HCT116 (cell line): ENCODE measurements around the gene ASMTL. TPM values are rescaled to one million over a fixed set of nuclear protein-coding genes. Genes with fewer than 3 reads are reported as not detected.

Experiments
- ATAC-seq: fragments of 200-7000 bp; cut with Tn5 transposase; 2 replicates; pipeline ENCODE4 v1.9.1; 2020; ENCODE audit warnings: mild to moderate bottlenecking, moderate library complexity
- BruUV-seq: library from RNA; stranded (reverse); fragments of 400-500 nt; replicated peaks from 2 replicates; lab custom pipeline; 2021; lab: Mats Ljungman, UMichigan
- CTCF ChIA-PET: fragments of 300-600 bp; sonication (Branson Sonifier 250); formaldehyde crosslinking; loops from one replicate; lab custom pipeline; 2021; ENCODE audit warnings: antibody characterized with exemption; lab: Charles Lee
- POLR2A ChIA-PET: fragments of 300-600, 350-600 bp; sonication (Branson Sonifier 250); formaldehyde crosslinking; loops from one replicate; lab custom pipeline; 2021; ENCODE audit warnings: antibody characterized with exemption; lab: Charles Lee
- RAD21 ChIA-PET, 2 experiments: fragments of 300-600 bp; sonication (Branson Sonifier 250); formaldehyde crosslinking; loops; one replicate each; lab custom pipeline; 2023; ENCODE audit warnings: low total read pairs in 2 of 2; ENCODE audit not compliant: uncharacterized antibody in 2 of 2, unreplicated experiment in 2 of 2, low non-redundant PET in 1 of 2; lab: Charles Lee
- DNase-seq: peaks from one replicate; pipeline ENCODE4 v3.0.0-alpha.2; 2010; ENCODE audit warnings: low read depth, low spot score
- H2AFZ ChIP-seq: fragments of 200-600 bp; shearing (Covaris generic), sonication (generic); 2 replicates; pipeline ENCODE4 v1.6.1; 2017; ENCODE audit warnings: low read depth, mixed run types, mixed read lengths, antibody characterized with exemption, low read length; ENCODE audit not compliant: poor library complexity, severe bottlenecking
- H3K27ac ChIP-seq: 2 replicates; pipeline ENCODE4 v1.5.1; 2012; ENCODE audit warnings: low read depth, low read length
- H3K27me3 ChIP-seq: fragments of 200-600 bp; sonication (generic); 2 replicates; pipeline ENCODE4 v1.6.1; 2016; ENCODE audit warnings: mixed run types, low read length, mixed read lengths; ENCODE audit not compliant: insufficient read depth
- H3K36me3 ChIP-seq, 2 experiments: fragments of 200-500 bp in 1 of 2; fragments of 200-600 bp in 1 of 2; sonication (Bioruptor generic) in 1 of 2; sonication (generic) in 1 of 2; 2 replicates each; pipeline versions ENCODE4 v1.5.1 to v1.6.1; 2014 to 2016; ENCODE audit warnings: low read length in 2 of 2, inconsistent platforms in 1 of 2, mixed read lengths in 1 of 2, mixed run types in 1 of 2; ENCODE audit not compliant: insufficient read depth in 2 of 2, control insufficient read depth in 1 of 2
- H3K4me1 ChIP-seq, 2 experiments: fragments of 200-600 bp in 1 of 2; sonication (generic) in 1 of 2; 2 replicates each; pipeline versions ENCODE4 v1.5.1 to v1.6.1; 2012 to 2017; ENCODE audit warnings: low read length in 2 of 2, inconsistent platforms in 1 of 2, mild to moderate bottlenecking in 1 of 2, mixed read lengths in 1 of 2, mixed run types in 1 of 2, moderate library complexity in 1 of 2; ENCODE audit not compliant: insufficient read depth in 2 of 2, control insufficient read depth in 1 of 2
- H3K4me2 ChIP-seq: fragments of 200-600 bp; sonication (generic); 2 replicates; pipeline ENCODE4 v1.6.1; 2017; ENCODE audit warnings: mixed run types, low read length, mixed read lengths
- H3K4me3 ChIP-seq, 2 experiments: fragments of 200-600 bp in 1 of 2; sonication (generic) in 1 of 2; replicated peaks in 1 of 2; 2 replicates each; pipeline ENCODE4 v1.5.1; 2011 to 2016; ENCODE audit warnings: low read length in 2 of 2, control low read depth in 1 of 2, low read depth in 1 of 2, mild to moderate bottlenecking in 1 of 2, mixed read lengths in 1 of 2, mixed run types in 1 of 2
- H3K79me2 ChIP-seq: fragments of 200-600 bp; sonication (generic); 2 replicates; pipeline ENCODE4 v1.6.1; 2017; ENCODE audit warnings: mild to moderate bottlenecking, mixed run types, low read length, moderate library complexity, mixed read lengths; ENCODE audit not compliant: insufficient read depth
- H3K9ac ChIP-seq: fragments of 200-600 bp; sonication (generic); 2 replicates; pipeline ENCODE4 v1.6.1; 2016; ENCODE audit warnings: low read length, mixed read lengths
- H3K9me2 ChIP-seq: fragments of 200-600 bp; sonication (generic), shearing (Covaris generic); 2 replicates; pipeline ENCODE4 v1.6.1; 2017; ENCODE audit warnings: mixed run types, mild to moderate bottlenecking, moderate library complexity; ENCODE audit not compliant: insufficient read depth
- H3K9me3 ChIP-seq, 2 experiments: fragments of 200-500 bp in 1 of 2; fragments of 200-600 bp in 1 of 2; sonication (Bioruptor generic) in 1 of 2; sonication (generic) in 1 of 2; 2 replicates each; pipeline ENCODE4 v1.6.1; 2014 to 2017; ENCODE audit warnings: low read length in 2 of 2, mixed read lengths in 2 of 2, inconsistent platforms in 1 of 2, low read depth in 1 of 2, mild to moderate bottlenecking in 1 of 2, mixed run types in 1 of 2, moderate library complexity in 1 of 2; ENCODE audit not compliant: control insufficient read depth in 1 of 2, insufficient read depth in 1 of 2
- H4K20me1 ChIP-seq: fragments of 200-600 bp; sonication (generic), shearing (Covaris generic); 2 replicates; pipeline ENCODE4 v1.6.1; 2017; ENCODE audit warnings: mixed run types, mild to moderate bottlenecking, moderate library complexity; ENCODE audit not compliant: insufficient read depth
- CBX3 ChIP-seq: IDR thresholded peaks from 2 replicates; pipeline ENCODE4 v1.6.1; 2012; ENCODE audit warnings: low read depth
- CEBPB ChIP-seq: IDR thresholded peaks from 2 replicates; pipeline ENCODE4 v1.6.1; 2012; ENCODE audit warnings: low read depth
- EGR1 ChIP-seq: IDR thresholded peaks from 2 replicates; pipeline ENCODE4 v1.6.1; 2012; ENCODE audit warnings: low read depth
- ELF1 ChIP-seq: IDR thresholded peaks from 2 replicates; pipeline ENCODE4 v1.6.1; 2012; ENCODE audit warnings: low read depth, borderline replicate concordance
- EZH2 ChIP-seq: fragments of 200-600 bp; sonication (generic); IDR thresholded peaks from 2 replicates; pipeline ENCODE4 v1.6.1; 2017; ENCODE audit warnings: antibody characterized with exemption, mixed run types
- EZH2phosphoT487 ChIP-seq: fragments of 200-600 bp; IDR thresholded peaks from 2 replicates; pipeline ENCODE4 v1.6.1; 2018; ENCODE audit warnings: antibody characterized with exemption, borderline replicate concordance
- JUND ChIP-seq: IDR thresholded peaks from 2 replicates; pipeline ENCODE4 v1.6.1; 2012
- POLR2A ChIP-seq: IDR thresholded peaks from 2 replicates; pipeline ENCODE4 v1.7.0; 2011; ENCODE audit warnings: borderline replicate concordance; ENCODE audit not compliant: insufficient read depth, insufficient read length; ENCODE audit errors: extremely low read depth
- RAD21 ChIP-seq: IDR thresholded peaks from 2 replicates; pipeline ENCODE4 v1.6.1; 2012; ENCODE audit warnings: low read depth, mild to moderate bottlenecking
- SIN3A ChIP-seq: IDR thresholded peaks from 2 replicates; pipeline ENCODE4 v1.6.1; 2012; ENCODE audit warnings: low read depth
- SP1 ChIP-seq: IDR thresholded peaks from 2 replicates; pipeline ENCODE4 v1.6.1; 2012; ENCODE audit warnings: low read depth
- SRF ChIP-seq: IDR thresholded peaks from 2 replicates; pipeline ENCODE4 v1.6.1; 2012; ENCODE audit warnings: low read depth
- TCF7L2 ChIP-seq: IDR thresholded peaks from 2 replicates; pipeline ENCODE4 v1.7.0; 2011; ENCODE audit warnings: borderline replicate concordance, inconsistent platforms; ENCODE audit not compliant: insufficient read depth, insufficient read length; ENCODE audit errors: extremely low read depth
- YY1 ChIP-seq: IDR thresholded peaks from 2 replicates; pipeline ENCODE4 v1.6.1; 2011; ENCODE audit warnings: low read length, low read depth, moderate library complexity, mild to moderate bottlenecking; ENCODE audit not compliant: insufficient replicate concordance; ENCODE audit errors: extremely low read depth
- ZFX ChIP-seq: fragments of 450-650 bp; IDR thresholded peaks from 2 replicates; pipeline ENCODE4 v1.6.1; 2017
- ZNF274 ChIP-seq: fragments of 200-500 bp; sonication (Bioruptor generic); IDR thresholded peaks from 2 replicates; pipeline ENCODE4 v1.6.1; 2014; ENCODE audit warnings: mild to moderate bottlenecking, low read depth, low read length, inconsistent platforms
- intact Hi-C: fragments of 100-400 bp; cut with micrococcal nuclease; formaldehyde crosslinking; loops from 2 replicates; pipeline ENCODE4 v1.10.0; 2022
- total RNA-seq: library from RNA; stranded (reverse); gene quantifications from one replicate; pipeline ENCODE4 v1.2.1, GENCODE V29; 2021; ENCODE audit not compliant: unreplicated experiment
- TF ChIP-seq, protein P1 (sequence below): IDR thresholded peaks from 2 replicates; pipeline ENCODE4 v1.6.1; 2012
- TF ChIP-seq, protein P2 (sequence below), 3 experiments: fragments of 200-600 bp in 1 of 3; sonication (generic) in 1 of 3; IDR thresholded peaks in 2 of 3; conservative IDR thresholded peaks in 1 of 3; 2 replicates each; pipeline ENCODE4 v1.5.1; 2012 to 2017; ENCODE audit warnings: low read depth in 2 of 3, low read length in 2 of 3, antibody characterized with exemption in 1 of 3, borderline replicate concordance in 1 of 3, control low read depth in 1 of 3, mild to moderate bottlenecking in 1 of 3, mixed read lengths in 1 of 3, mixed run types in 1 of 3, moderate library complexity in 1 of 3; ENCODE audit not compliant: insufficient read depth in 1 of 3
- TF ChIP-seq, protein P3 (sequence below): IDR thresholded peaks from 2 replicates; pipeline ENCODE4 v1.6.1; 2012
- TF ChIP-seq, protein P4 (sequence below): IDR thresholded peaks from 2 replicates; pipeline ENCODE4 v1.6.1; 2012; ENCODE audit warnings: low read depth

ASMTL gene
- total RNA-seq, 1 experiment from 2014 or later, result 59.6 TPM

DNA sequence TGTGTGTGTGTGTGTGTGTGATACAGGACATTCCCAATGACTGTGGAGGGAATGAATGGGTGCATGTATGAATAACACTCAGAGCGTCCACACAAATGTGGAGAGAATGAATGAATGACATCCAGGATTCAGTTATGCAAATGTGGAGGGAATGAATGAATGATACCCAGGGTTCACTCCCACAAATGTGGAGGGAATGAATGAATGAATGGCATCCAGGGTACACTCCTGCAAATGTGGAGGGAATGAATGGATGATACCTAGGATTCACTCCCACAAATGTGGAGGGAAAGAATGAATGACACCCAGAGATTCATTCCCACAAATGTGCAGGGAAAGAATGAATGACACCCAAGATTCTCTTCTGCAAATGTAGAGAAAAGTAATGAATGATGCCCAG lies 36.0 kb upstream of the ASMTL start:
- Histone ChIP-seq H3K9me2 (no peaks in the 10 kb centered on the region), H3K9me3 (peaks cover 0 to 3% of the 10 kb centered on the region in 2 experiments; a peak in 1 of 4 replicates), H3K4me1 (no peaks in the 10 kb centered on the region), H3K9ac (no peak overlapping the region), H3K4me2 (no peak overlapping the region), H3K27ac (no peak overlapping the region), H3K4me3 (no peak overlapping the region), H4K20me1 (no peaks in the 10 kb centered on the region), H3K27me3 (no peaks in the 10 kb centered on the region), H2AFZ (no peak overlapping the region), H3K79me2 (no peaks in the 10 kb centered on the region), H3K36me3 (no peaks in the 10 kb centered on the region)
- ChIA-PET CTCF (no interaction called here), RAD21 (no interaction called here), POLR2A (no interaction called here)
- BruUV-seq, result no TSS peak
- ATAC-seq (no peak), DNase-seq (no peak)
- TF ChIP-seq EGR1 (no peak), SRF (no peak), EZH2phosphoT487 (no peak), RAD21 (no peak), ZNF274 (no peak), CEBPB (no peak), SIN3A (no peak), POLR2A (no peak), ELF1 (no peak), YY1 (no peak), ZFX (no peak), SP1 (no peak), JUND (no peak), CBX3 (no peak), EZH2 (no peak), TCF7L2 (no peak)
- TF ChIP-seq, protein P1, sequence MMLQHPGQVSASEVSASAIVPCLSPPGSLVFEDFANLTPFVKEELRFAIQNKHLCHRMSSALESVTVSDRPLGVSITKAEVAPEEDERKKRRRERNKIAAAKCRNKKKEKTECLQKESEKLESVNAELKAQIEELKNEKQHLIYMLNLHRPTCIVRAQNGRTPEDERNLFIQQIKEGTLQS, result no peak
- TF ChIP-seq, protein P2, sequence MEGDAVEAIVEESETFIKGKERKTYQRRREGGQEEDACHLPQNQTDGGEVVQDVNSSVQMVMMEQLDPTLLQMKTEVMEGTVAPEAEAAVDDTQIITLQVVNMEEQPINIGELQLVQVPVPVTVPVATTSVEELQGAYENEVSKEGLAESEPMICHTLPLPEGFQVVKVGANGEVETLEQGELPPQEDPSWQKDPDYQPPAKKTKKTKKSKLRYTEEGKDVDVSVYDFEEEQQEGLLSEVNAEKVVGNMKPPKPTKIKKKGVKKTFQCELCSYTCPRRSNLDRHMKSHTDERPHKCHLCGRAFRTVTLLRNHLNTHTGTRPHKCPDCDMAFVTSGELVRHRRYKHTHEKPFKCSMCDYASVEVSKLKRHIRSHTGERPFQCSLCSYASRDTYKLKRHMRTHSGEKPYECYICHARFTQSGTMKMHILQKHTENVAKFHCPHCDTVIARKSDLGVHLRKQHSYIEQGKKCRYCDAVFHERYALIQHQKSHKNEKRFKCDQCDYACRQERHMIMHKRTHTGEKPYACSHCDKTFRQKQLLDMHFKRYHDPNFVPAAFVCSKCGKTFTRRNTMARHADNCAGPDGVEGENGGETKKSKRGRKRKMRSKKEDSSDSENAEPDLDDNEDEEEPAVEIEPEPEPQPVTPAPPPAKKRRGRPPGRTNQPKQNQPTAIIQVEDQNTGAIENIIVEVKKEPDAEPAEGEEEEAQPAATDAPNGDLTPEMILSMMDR (IDR thresholded peaks at IDR 0.05 in 2 of 3, conservative IDR thresholded peaks at IDR 0.05 in 1 of 3; ENCODE audit: borderline replicate concordance in 1 of 3, insufficient read depth in 1 of 3, low read depth in 2 of 3, low read length in 2 of 3), result no peak
- TF ChIP-seq, protein P3, sequence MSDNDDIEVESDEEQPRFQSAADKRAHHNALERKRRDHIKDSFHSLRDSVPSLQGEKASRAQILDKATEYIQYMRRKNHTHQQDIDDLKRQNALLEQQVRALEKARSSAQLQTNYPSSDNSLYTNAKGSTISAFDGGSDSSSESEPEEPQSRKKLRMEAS, result no peak
- TF ChIP-seq, protein P4, sequence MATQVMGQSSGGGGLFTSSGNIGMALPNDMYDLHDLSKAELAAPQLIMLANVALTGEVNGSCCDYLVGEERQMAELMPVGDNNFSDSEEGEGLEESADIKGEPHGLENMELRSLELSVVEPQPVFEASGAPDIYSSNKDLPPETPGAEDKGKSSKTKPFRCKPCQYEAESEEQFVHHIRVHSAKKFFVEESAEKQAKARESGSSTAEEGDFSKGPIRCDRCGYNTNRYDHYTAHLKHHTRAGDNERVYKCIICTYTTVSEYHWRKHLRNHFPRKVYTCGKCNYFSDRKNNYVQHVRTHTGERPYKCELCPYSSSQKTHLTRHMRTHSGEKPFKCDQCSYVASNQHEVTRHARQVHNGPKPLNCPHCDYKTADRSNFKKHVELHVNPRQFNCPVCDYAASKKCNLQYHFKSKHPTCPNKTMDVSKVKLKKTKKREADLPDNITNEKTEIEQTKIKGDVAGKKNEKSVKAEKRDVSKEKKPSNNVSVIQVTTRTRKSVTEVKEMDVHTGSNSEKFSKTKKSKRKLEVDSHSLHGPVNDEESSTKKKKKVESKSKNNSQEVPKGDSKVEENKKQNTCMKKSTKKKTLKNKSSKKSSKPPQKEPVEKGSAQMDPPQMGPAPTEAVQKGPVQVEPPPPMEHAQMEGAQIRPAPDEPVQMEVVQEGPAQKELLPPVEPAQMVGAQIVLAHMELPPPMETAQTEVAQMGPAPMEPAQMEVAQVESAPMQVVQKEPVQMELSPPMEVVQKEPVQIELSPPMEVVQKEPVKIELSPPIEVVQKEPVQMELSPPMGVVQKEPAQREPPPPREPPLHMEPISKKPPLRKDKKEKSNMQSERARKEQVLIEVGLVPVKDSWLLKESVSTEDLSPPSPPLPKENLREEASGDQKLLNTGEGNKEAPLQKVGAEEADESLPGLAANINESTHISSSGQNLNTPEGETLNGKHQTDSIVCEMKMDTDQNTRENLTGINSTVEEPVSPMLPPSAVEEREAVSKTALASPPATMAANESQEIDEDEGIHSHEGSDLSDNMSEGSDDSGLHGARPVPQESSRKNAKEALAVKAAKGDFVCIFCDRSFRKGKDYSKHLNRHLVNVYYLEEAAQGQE, result no peak
- intact Hi-C loops, result no loop called here
